ENCODE data around the gene LZTS2.
"Not testable (repeated sequence)": the region's sequence is repeated elsewhere in the genome, so short reads cannot be mapped to it uniquely, and the experiment has no call there.

The LZTS2 gene, protein sequence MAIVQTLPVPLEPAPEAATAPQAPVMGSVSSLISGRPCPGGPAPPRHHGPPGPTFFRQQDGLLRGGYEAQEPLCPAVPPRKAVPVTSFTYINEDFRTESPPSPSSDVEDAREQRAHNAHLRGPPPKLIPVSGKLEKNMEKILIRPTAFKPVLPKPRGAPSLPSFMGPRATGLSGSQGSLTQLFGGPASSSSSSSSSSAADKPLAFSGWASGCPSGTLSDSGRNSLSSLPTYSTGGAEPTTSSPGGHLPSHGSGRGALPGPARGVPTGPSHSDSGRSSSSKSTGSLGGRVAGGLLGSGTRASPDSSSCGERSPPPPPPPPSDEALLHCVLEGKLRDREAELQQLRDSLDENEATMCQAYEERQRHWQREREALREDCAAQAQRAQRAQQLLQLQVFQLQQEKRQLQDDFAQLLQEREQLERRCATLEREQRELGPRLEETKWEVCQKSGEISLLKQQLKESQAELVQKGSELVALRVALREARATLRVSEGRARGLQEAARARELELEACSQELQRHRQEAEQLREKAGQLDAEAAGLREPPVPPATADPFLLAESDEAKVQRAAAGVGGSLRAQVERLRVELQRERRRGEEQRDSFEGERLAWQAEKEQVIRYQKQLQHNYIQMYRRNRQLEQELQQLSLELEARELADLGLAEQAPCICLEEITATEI

DNA sequence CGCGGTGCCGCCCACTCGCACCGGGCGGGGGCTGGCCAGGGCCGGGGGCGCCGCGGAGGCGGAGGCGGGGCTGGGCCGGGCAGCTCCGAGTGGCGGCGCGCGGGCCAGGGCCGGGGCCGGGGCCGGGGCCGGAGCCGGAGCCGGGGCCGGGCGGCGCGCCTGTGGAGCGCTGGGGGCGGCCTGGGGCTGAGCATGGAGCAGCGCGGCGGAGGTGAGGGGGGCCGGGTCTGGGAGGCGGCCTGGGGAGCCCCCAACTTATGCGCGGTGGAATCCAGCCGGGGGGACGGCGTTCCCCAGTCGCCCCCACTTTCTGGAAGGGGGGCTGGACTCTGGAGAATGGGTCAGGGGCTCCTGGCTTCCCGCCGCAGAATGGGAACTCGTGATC, at the start of gene LZTS2:
Gene LZTS2, plus strand, starts transcription at position 67 of the 385 bp plus-strand sequence. CDS start 2,731 bp downstream, outside the sequence.
- no peak for DNase-seq

DNA sequence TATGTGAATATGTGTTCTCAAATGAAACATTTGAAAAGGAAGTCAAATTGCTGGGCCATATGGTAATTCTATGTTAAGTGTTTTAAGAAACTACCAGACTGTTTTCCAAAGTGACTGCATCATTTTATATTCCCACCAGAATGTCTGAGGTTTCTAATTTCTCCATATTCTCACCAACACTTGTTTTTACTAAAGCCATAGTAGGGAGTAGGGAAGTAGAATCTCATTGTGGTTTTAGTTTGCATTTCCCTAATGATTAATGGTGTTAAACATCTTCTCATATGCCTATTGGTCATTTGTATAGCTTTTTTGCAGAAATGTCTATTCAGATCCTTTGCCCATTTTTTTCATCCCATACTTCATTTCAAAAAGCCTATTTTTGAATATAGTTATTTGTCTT, 39.4 kb upstream of the LZTS2 start:
- no peak for DNase-seq

DNA sequence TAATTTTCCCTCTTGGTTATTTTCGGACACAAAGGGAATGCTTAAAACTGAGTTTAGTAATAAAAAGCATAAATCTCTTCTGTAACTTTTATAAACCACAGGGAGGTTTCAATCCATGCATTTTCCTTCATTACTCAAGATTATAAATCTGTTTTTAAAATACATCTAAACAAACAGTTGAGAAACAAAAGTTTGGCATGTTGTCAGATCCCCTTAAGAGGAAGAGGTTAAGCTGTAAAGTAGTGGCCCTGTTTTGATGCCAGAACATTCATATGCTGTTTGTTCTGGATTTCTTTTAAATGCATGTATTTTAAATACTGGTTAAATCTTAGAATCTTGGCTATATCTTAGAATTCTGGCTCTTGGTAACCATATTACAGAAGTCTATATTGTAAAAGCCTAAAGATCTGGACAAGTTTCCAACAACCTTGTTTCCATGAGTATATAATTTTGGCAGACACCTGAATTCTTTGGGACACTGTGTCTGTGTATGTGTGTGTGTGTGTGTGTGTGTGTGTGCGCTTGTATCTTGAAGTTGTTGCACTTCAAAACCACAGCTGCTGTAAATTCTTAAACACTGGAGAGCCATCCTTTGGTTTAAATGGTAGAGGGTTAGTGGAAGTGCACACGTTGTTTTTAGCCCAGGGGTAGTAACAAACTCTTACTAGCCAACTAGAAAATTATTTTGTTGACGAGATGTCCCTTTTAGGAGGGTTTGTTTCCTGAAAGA, 37.1 kb upstream of the LZTS2 start:
- DNase-seq = no peak

DNA sequence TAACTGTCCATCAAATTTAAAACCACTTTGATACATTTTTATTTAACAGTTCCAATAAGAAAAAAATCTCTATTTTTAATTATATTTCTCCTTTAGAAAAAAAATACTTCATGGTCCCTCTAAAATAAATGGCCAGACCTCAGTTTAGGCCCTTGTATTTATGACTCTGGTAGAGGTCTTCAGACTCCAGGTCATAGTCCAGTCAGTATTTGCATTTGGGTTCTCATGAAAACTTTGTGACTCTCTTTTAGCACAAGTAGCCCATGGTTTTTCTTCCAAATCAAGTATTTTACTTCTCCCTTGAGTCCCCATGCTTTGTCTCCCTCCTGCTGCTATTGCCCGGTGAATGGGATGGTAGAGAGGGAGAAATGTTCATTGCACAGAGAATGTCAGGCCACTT, 35.8 kb upstream of the LZTS2 start:
- DNase-seq = no peak

DNA sequence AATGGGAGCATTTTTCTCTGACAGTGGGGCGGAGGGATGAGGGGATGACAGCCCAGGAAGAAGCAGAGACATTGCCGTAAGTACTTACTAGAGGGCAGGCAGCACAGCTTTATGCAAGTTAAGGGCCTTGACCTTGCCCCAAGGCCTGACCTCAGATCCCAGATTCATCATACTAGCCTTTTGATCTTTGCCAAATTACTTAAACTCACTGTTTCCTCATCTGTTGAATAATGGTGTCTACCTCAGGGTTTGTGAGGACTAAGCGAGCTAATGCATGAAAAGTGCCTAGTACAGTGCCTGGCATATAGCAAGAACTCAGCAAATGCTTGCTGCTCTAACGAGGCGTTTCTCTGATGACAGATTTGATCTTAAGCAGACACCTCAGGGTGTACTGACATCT, 33.8 kb upstream of the LZTS2 start:
- no peak for DNase-seq

DNA sequence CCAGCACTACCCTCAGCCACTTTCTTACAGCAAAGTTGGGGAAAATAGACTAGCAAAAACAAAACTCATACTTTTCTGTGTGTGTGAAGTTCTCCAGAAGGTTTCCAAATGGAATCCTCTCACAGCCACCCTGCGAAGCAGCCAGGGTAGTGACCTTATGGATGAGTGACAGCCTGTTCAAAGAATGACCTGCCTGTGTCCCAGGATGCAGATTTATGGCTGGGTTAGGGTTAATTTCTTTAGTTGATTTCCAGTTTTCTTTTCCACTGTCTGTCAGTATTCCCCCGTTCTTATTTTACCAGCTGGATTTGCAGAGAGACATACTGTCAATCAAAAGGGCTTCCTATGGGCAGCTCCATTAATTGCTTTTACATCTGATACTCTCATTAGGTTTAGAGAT, 32.7 kb upstream of the LZTS2 start:
- no peak for DNase-seq

DNA sequence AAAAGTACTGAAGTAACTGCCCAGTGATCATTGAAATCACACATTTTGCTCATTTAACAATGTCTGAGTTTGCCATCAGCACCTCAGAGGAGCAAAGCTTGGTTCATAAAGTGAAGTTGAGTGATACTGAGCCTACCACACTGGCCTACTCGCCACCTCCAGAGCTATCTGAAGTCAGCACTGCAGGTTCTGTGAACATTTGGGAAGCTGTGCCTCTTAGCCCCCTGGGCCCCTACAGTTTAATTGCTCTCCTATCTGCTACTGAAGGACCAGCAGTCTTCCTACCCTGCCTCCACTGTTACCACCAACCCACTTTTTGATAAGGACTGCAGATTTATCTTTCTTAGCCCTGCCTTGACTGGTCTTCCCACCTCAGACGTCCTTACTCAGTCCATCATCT, 32.3 kb upstream of the LZTS2 start:
- no peak for DNase-seq

DNA sequence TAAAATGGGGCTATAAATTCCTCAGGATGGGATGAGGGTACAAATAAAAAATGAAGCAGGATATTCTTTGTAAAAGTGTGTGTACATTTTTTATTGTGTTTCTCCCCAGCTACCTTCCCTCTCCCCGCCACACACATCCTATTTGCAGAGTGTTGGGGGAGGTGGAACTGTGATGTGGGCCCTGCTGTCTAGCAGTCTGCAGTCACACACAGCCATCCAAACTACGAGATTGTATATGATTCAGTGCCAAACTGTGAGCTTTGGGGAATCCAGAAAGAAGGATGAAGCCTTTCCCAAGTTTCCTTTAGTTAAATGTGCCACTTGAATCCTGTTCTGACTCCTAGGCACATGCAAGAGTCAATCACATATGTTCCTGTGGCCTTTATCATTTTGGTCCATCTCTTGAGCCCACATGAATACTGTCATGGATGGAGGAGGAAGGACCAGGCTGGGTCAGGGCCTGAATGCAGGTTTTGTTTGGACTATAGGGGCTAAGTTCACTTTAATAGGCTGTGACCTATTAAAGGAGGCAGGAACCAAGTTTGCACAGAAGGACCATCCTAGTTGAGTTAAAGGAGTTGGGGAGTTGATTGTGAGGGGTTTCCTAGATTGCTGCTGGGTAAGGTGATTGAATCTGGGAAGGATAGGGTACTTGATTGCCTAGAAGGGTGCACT, 31.4 kb upstream of the LZTS2 start:
- DNase-seq = no peak

DNA sequence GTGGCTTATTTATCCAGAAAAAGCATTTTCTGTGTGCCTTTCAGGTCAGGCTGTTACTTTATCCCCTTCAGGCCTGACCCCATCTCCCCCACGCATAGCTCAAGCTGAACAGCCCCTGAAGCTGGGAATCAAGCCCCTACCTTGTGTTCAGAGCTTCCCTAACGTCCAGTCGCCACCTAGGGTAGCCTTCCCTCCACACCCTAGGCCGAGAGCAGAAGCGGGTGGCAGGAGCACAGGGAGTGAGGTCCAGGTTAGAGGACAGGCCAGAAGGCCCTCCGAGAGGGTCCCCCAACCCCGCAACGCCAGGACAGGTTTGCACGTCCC, 30.8 kb upstream of the LZTS2 start:
- DNase-seq = no peak

DNA sequence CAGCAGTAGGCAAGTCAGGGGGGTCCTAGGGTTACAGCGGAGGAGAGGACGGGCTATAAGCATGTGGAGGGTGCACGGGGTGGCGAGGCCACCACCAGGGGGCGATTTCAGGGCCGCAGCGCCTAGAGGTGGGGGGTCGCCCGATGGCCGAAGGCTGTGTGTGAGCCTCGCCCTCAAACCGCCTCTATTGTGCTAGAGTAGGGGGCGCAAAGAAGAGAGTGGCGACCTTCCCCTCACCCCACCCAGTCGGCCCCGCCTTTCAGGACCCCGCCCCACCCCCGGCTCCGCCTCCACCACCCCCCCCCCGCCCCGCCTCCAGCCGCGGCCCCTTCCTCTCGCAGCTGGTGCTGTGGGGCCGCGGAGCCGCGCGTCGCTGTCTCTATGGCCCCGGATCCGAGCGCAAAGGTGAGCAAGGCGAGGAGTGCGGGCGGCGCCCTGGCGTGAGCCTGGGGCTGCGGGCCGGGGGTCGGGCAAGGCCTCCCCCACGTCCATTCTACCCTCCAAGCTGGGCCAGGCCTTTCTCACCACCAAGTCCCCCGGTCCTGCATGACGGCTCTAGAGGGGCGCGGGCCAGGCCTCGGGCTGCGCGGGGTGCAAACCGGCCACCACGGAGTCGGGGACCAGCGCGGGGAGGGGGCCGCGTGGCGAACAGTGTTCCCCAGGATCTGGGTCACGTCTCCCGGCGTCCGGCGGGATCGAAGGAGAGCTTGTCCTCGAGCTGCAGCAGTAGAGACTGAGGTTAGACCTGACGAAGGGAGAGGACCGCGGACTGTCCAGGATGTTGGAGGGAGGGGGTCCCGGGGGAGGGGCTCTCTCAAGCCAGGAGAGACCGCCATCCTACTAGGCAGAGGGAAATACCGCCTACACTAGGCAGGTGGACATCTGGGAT, 30.2 kb upstream of the LZTS2 start, which contains the start of gene SEMA4G:
Gene SEMA4G, plus strand, starts transcription at position 318 of the 889 bp plus-strand sequence. CDS start 3,409 bp downstream, outside the sequence.
- DNase-seq = no peak

DNA sequence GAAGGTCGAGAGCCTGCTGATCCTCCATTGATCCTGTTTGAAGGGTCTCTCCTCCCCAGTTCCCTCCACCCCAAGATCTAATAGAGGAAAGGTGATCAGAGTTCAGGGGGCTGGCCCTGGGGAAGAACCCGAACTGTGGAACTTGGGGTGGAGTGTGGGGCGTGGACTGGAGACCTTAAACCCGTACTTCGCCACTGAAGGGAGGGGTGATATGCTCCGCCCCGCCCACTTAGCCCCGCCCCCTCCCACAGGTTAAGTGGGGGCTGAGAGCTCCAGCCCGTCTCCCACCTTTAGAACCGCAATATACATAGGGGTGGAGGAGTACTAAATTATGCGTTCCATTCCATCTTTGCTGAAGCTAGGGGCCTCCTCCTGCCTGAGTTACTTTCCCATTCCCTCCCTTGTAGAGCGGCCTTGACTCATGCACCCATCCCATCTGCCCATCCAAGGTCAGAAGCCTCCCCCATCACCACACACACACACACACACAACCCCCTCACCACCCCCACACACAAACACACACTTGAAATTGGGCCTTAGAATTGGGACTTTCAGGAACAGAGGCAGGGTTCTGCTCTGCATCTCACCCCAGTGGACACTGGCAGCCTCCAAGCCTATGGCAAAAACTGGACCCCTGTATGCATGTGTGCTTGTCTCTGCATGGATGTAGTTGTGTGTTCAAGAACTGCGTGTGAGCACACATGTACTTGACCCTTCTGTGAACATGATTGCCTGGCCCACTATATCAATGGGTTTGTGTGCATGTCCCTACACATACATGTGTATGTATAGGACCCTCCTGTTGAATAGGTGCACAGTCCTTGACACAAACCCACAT, 29.3 kb upstream of the LZTS2 start:
- no peak for DNase-seq

DNA sequence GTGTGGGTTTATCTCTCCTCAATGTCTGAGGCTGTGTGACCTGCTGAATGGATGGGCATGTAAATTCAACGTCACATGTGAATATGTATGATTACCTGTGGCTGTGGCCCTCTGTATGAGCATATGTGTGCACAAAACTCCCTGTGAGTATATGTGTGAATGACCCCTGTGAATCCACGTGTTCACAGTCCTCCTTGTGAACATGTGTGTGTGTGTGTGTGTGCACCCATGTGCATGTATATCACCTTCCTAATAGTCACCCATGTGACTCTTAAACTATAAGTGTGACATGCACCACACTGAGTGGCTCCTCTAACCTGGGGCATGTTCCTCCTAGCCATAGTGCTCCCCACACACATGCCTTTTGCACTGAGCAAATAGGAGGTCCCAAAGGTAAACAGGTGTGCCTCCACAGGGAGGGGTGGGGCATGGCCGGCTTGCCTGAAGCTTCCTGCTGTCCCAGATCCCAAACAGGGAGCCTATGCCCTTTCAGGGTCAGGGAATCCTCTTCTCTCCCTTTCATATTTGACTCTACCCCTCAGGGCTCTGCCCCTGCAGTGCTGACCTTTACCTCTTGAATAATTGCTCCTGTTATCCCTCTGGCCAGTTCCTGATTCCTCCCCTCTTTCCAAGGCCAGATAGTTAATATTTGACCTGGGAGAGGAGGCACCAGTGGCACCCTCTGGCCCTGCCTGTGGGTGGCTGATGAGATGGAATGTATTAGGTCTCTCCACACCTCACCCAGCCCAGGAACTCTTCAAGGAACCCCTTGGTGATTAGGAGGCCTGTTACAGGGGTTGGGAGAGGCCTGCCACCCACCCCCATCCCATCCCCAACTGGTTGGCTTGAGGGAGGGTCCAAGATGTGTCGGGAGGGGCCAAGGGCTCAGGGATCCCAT, 28.4 kb upstream of the LZTS2 start:
- DNase-seq = no peak

DNA sequence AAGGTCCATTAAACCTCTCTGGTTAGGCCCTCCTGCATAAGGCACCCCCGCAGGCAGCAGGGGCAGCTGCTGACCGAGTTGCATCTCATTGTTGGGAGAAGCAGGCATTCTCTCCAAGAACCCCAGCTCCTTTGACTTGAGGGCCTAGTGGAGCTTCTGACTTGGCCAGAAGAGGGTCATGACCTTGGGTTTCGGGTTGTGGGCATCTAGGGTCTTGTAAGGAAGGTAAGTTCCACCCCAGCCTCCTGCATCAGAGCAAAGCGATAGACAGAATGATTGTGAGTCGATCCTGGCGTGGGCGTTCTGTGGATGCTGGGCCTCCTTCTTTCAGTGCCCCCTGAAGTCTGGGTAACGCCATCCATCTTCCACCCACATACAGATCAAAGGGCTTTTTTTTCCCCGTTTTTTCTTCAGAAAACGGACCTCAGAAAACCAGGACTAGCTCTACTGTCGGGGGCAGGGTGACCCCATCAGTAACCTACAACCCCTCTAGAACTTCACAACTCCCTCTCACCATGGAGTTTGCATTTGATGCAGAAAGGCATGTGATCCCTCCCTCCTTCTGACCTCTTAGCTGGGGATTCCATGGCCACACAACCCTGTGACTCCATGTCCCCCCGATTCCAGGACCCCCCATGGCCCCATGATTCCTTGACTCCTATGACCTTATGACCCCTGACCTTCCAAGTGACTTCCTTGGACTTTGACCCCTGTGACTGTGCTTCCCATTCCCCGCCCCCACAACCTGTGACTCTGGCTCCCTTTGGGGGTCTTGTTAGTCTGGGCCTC, 27.3 kb upstream of the LZTS2 start:
- DNase-seq = no peak

DNA sequence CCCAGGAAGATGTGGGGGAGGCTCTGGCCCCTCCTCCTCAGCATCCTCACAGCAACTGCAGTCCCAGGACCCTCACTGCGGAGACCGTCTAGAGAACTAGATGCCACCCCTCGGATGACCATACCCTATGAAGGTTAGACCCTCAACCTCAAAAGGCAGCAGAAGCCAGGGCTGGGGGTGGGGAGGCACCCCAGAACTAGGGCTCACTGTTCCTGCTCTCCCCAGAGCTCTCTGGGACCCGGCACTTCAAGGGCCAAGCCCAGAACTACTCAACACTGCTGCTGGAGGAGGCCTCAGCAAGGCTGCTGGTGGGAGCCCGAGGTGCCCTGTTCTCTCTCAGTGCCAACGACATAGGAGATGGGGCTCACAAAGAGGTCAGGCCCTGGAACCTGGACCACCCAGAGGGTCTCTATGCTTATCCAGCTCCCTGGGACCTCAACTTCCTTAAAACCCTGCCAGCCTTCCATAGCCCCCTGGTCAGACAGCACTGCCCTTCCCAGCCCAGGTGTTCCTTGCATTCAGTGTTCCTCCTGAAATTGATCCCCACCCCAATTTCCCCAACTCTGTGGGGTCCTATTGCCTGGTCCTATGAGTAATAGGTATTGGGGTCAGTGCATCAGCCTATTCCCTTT, 26.6 kb upstream of the LZTS2 start:
- DNase-seq = no peak

DNA sequence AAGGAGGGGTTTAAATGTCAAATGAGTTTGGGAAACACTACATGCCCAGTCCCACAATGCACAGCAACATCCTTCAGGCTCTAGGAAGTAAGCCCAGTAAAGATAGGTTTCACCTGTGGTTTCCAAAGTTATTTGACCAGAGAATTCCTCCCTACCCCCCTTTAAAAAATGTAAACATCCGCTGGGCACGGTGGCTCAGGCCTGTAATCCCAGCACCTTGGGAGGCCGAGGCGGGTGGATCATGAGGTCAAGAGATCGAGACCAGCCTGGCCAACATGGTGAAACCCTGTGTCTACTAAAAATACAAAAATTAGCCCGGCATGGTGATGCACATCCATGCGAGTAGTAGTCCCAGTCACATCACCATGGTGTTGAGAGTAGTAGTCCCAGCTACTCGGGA, 24.2 kb upstream of the LZTS2 start:
- not testable (repeated sequence) for DNase-seq

DNA sequence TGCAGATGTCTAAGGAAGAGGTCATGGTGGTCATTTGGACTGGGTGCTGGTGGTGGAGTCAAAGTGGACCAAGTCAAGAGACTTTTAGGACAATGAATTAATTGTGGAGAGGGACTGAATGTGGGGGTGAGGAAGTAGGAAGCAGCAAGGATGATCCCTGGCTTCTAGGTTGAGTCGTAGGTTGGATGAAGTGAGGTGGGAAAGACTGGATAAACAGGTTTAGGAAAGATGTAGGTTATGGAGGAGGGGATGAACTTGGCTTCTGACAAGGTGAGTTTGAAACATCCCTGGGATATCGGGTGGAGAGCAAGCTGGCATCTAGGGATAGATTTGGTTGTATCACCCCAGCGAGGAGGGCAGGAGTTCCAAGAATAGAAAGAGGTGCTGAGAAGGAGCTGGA, 22.7 kb upstream of the LZTS2 start:
- DNase-seq = no peak

DNA sequence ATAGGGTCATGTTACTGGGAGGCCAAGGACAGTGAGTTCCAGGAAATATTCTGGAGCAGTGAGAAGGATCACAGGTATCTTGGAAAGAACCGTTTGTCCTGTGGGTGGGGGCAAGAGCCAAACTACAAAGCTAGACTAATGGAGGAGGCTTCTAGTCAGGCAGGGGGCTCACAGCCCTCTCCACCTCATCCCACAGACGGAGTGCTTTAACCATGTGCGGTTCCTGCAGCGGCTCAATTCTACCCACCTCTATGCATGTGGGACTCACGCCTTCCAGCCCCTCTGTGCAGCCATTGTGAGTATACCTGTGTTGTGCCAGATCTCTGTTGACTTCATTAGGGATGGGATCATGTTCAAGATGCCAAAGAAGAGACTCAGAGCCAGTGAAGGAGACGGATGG, 22.2 kb upstream of the LZTS2 start:
- DNase-seq = no peak

DNA sequence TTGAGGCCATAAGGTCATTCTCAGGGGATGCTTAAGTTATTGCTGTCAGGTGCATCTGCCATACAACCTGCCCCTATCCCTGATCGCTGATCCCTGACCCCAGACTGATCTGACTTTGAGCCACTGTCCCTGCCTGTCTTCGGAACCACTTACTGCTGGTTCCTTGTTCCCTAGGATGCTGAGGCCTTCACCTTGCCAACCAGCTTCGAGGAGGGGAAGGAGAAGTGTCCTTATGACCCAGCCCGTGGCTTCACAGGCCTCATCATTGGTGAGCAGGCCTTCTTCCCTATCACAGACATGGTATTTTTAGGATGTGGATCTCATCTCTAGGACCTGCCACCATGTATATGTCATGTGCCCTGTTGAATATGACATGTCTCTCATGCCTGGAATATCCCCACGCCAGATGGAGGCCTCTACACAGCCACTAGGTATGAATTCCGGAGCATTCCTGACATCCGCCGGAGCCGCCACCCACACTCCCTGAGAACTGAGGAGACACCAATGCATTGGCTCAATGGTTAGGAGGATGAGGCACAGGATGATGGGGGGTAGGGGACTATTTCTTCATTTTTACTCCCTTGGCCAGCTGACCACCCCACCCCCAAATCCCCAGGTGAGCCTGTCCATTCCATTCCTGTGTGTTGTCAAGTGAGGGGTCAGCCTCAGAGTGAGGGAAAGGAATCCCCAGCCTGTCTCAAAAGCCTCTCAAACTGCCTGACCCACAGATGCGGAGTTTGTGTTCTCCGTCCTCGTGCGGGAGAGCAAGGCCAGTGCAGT, 21.3 kb upstream of the LZTS2 start:
- no peak for DNase-seq

Measured in DMS153 (cell line).